Spleen (tissue), 7 donors: Measurements from ENCODE around the gene SAFB.

Experiments
- CTCF ChIP-seq, 11 experiments: fragments of 200-600 bp in 7 of 11; fragments of 450-650 bp in 4 of 11; sonication (generic) in 4 of 11; IDR thresholded peaks in 8 of 11; conservative IDR thresholded peaks in 3 of 11; 1 replicate in 7 of 11; 2 replicates in 4 of 11; pipeline versions ENCODE4 v1.4.0 to v1.8.0; 2016 to 2021; ENCODE audit warnings: antibody characterized with exemption in 11 of 11, inconsistent platforms in 4 of 11, mild to moderate bottlenecking in 1 of 11
- POLR2AphosphoS5 ChIP-seq, 3 donors: sonication (generic); formaldehyde crosslinking; IDR thresholded peaks; one replicate each; pipeline ENCODE4 v1.5.1; 2017; ENCODE audit warnings: antibody characterized with exemption in 3 of 3
- donor health status: DM: no; HTN: no; CAD: no; lungs with moderate emphysema.
- donor health status: DM: no; HTN: no; CAD: no.
- donor health status: DM: no; HTN: no; CAD: no.

GRCh38 chr19:5700455-5701092, 77.7 kb downstream of the SAFB start:
- TF ChIP-seq POLR2AphosphoS5 (IDR thresholded peaks at IDR 0.05) (peak in 2 of 3 donors; percentile 36 to 39), CTCF (IDR thresholded peaks at IDR 0.05 in 8 of 11, conservative IDR thresholded peaks at IDR 0.05 in 3 of 11) (no peak)
